GM21423 (cell line): ENCODE results near the gene NEO1.
"Not testable (repeated sequence)": the region's sequence is repeated elsewhere in the genome, so short reads cannot be mapped to it uniquely, and the experiment has no call there.

Experiments used
- ATAC-seq: cut with Tn5 transposase; IDR thresholded peaks from one replicate; pipeline ENCODE4 v1.9.1; 2021; ENCODE audit warnings: mild to moderate bottlenecking, moderate library complexity; ENCODE audit not compliant: unreplicated experiment

Gene NEO1

GRCh38 chr15:73195166-73195565 lies 142.9 kb downstream of the NEO1 start:
- no peak for ATAC-seq

GRCh38 chr15:73196113-73196512 lies 143.8 kb downstream of the NEO1 start:
- no peak for ATAC-seq

DNA sequence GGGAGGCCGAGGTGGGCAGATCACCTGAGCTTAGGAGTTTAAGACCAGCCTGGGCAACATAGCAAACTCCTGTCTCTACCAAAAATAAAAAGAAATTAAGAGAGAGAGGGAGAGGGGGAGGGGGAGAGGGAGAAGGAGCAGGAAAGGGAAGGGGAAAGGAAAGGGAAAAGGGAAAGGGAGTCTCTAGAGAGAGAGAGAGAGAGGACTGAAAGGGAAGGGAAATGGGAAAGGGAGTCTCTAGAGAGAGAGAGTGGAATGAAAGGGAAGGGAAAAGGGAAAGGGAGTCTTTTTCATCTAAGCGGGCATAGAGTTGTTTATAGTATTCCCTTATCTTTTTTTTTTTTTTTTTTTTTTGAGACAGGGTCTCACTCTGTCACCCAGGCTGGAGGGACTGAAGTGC lies 148.1 kb downstream of the NEO1 start:
- no peak for ATAC-seq

DNA sequence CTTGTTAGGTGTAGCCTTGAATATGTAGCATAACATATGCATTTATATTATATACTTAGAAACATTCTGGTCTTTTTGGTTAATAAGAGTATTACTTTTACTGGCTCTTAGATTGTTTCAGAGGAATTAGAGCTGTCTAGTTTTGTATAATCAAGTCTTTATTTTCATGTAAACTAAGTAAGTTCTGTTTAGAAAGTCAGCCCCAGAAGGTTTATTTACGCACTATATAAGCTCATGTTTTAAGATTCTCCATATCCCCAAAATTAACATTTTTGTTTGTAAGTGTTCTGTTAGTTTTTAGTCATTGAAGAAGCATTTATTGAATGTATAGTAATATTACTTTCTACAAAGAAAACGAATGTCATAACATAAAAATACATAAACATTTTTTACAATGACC lies 158.4 kb downstream of the NEO1 start:
- no peak for ATAC-seq

DNA sequence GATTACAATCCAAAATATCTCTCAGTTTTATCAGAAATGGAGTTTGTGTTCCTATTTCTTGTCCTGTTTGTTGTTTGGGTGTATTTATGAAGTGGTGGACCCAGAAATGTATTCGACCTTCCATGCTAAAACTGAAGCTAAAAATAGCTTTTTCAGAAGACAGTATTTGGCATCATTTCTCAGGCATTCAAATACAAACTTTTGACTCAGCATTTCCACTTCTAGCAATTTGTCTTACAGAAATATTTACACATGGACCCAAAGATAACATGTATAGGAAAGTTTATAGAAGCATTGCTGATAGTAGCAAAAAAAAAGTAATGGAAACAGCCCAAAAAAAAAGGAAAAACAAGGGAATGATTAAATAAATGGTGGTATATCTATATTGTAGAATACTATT lies 160.2 kb downstream of the NEO1 start:
- ATAC-seq, result no peak

DNA sequence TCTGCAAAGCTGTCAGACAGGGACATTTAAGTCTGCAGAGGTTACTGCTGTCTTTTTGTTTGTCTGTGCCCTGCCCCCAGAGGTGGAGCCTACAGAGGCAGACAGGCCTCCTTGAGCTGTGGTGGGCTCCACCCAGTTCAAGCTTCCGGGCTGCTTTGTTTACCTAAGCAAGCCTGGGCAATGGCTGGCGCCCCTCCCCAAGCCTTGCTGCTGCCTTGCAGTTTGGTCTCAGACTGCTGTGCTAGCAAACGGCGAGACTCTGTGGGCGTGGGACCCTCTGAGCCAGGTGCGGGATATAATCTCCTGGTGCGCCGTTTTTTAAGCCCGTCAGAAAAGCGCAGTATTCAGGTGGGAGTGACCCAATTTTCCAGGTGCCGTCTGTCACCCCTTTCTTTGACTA lies 169.2 kb downstream of the NEO1 start:
- ATAC-seq, result not testable (repeated sequence)

- ATAC-seq, result no peak
Observed at GRCh38 chr15:73225358-73226015, 173.2 kb downstream of the NEO1 start.

GRCh38 chr15:73226093-73226814 lies 174.0 kb downstream of the NEO1 start:
- ATAC-seq, result no peak

GRCh38 chr15:73227433-73228056 lies 175.3 kb downstream of the NEO1 start:
- ATAC-seq, result no peak

GRCh38 chr15:73228128-73228646 lies 175.9 kb downstream of the NEO1 start:
- no peak for ATAC-seq

- no peak for ATAC-seq
Observed at GRCh38 chr15:73231661-73232419, 179.6 kb downstream of the NEO1 start.

- ATAC-seq, result no peak
Observed at GRCh38 chr15:73232776-73233175, 180.5 kb downstream of the NEO1 start.

- no peak for ATAC-seq
Observed at GRCh38 chr15:73233623-73234022, 181.4 kb downstream of the NEO1 start.

GRCh38 chr15:73237910-73238309 lies 185.6 kb downstream of the NEO1 start:
- ATAC-seq, result no peak

DNA sequence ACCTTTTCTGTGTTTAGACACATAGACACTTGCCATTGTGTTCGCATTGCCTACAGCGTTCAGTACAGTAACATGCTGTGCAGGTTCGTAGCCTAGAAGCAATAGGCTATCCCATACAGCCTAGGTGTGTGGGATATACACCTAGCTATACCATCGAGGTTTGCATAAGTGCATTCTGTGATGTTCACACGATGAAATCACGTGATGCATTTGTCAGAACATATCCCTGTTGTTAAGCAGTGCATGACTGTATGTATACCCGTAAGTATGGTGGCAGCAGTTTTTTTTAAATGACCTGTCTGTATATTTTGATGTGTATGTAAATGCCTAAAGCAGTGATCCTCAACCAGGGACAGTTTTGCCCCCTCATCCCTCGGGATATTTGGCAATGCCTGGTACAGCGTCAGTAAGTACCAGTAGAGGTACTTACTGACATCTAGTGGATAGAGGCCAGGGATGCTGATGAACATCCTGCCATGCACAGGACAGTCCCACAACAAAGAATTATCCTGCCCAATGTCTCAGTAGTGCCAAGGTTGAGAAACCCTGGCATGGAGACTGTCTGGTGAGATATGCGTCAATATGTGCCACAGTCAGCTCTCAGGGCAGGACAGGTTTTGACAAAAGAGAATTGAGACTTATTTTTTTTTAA lies 187.4 kb downstream of the NEO1 start:
- ATAC-seq, result no peak

DNA sequence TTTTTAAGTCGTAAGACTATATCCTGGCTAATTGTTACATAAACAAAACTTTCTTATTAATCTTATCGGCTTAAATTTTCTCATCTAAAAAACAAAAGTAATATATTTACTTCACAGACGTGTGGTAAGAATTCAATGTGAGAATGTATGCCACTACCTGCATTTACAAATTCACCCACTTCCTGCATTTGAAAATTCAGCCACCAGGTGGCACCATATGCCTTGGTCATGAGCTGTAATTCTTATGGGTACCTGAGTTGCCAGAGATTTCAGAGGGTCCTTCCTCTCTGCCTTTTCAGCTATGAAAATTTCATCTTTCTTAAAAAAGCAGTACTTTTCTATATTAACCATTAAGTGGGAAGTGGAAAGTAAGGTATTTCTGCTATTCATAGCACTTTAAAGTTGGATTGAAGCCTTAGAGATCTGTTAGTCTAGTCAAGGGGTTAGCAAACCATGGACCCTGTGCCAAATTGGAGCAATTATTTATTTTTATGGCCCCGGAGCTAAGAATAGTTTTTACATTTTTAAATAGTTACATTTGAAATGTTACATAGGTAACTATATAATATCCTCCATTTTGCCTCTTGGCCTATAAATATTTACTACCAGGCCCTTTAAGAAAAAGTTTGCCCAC lies 188.7 kb downstream of the NEO1 start:
- no peak for ATAC-seq

GRCh38 chr15:73244333-73244732 lies 192.1 kb downstream of the NEO1 start:
- no peak for ATAC-seq

DNA sequence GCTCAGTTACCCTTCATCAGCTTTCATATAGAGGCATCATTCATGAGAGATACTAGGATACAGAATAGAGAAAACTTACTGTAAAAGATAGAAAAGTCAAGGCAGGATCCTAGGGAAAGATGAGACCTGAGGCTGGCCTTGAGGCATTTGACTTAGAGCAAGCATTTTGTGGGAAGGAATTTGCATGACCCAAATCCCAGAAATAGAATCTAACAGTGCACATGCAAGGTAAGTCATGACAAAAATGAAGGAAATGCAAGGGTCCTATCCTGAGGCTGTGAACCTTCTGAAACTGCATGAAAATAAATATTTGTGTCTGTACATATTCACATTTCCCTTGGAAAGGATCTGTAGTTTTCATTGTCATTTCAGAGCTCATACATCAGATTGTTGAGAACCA lies 194.2 kb downstream of the NEO1 start:
- no peak for ATAC-seq

GRCh38 chr15:73246898-73247297 lies 194.6 kb downstream of the NEO1 start:
- ATAC-seq, result no peak

DNA sequence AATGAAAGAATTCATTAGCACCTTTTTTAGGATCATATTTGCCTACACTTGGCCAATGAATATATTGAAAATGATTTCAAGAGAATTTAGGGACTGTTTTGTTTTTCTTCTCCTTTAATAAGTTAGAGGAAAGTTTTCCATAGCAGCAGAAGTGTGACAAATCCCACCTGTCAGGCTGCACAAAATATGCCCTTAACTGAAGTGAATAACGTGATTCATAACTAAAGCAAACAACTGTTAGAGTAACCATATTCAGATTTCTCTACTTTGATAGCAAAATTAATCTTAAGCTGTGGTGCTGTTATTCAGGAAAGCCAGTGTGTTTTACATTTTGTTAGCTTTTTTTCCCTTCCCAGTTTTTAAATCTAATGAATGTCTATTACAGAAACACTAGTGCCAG lies 195.1 kb downstream of the NEO1 start:
- ATAC-seq, result no peak
